CD8-positive, alpha-beta memory T cell (primary cell): Measurements from ENCODE around the gene OIT3. TPM values are rescaled to one million over a fixed set of nuclear protein-coding genes. Genes with fewer than 3 reads are reported as not detected.

Experiments used
- CTCF ChIA-PET: fragments of 350-600 bp; sonication (Branson Sonifier 250); formaldehyde crosslinking; loops from one replicate; lab custom pipeline; 2021; ENCODE audit warnings: antibody characterized with exemption; lab: Charles Lee
- POLR2A ChIA-PET: fragments of 350-600 bp; sonication (Branson Sonifier 250); formaldehyde crosslinking; loops from one replicate; lab custom pipeline; 2021; ENCODE audit warnings: antibody characterized with exemption; lab: Charles Lee
- DNase-seq, 5 donors: peaks; one replicate each; pipeline versions ENCODE4 v3.0.0 to v3.0.0-alpha.2; 2020 to 2022; ENCODE audit warnings: mixed read lengths in 1 of 5
- H3K27ac ChIP-seq: one replicate; pipeline ENCODE4 v1.7.0; 2013; ENCODE audit warnings: low read depth, mild to moderate bottlenecking, low read length, moderate library complexity
- H3K27me3 ChIP-seq: 2 replicates; pipeline ENCODE4 v1.7.0; 2013; ENCODE audit warnings: low read length, mild to moderate bottlenecking; ENCODE audit not compliant: insufficient read depth, poor library complexity, severe bottlenecking
- H3K36me3 ChIP-seq: 2 replicates; pipeline ENCODE4 v1.7.0; 2013; ENCODE audit warnings: mild to moderate bottlenecking, low read length, moderate library complexity; ENCODE audit not compliant: insufficient read depth
- H3K4me1 ChIP-seq: 2 replicates; pipeline ENCODE4 v1.7.0; 2013; ENCODE audit warnings: mild to moderate bottlenecking, low read length, moderate library complexity; ENCODE audit not compliant: insufficient read depth
- H3K4me3 ChIP-seq: 2 replicates; pipeline ENCODE4 v1.7.0; 2013; ENCODE audit warnings: mild to moderate bottlenecking, low read length
- H3K9me3 ChIP-seq: 2 replicates; pipeline ENCODE4 v1.7.0; 2013; ENCODE audit warnings: mild to moderate bottlenecking, low read length
- H3K27ac Mint-ChIP-seq, 8 donors: one replicate each; pipeline ENCODE4 v1.8.0; 2020 to 2021; ENCODE audit warnings: mixed read lengths in 8 of 8, mild to moderate bottlenecking in 6 of 8, inconsistent platforms in 3 of 8, moderate library complexity in 3 of 8
- H3K27me3 Mint-ChIP-seq, 2 donors: one replicate each; pipeline ENCODE4 v1.8.0; 2020 to 2021; ENCODE audit warnings: mixed read lengths in 2 of 2, mild to moderate bottlenecking in 1 of 2, moderate library complexity in 1 of 2
- H3K36me3 Mint-ChIP-seq, 3 donors: one replicate each; pipeline ENCODE4 v1.8.0; 2020 to 2021; ENCODE audit warnings: mixed read lengths in 3 of 3, inconsistent platforms in 1 of 3, mild to moderate bottlenecking in 1 of 3
- H3K4me1 Mint-ChIP-seq, 3 donors: one replicate each; pipeline ENCODE4 v1.8.0; 2020 to 2021; ENCODE audit warnings: mixed read lengths in 3 of 3, inconsistent platforms in 1 of 3, mild to moderate bottlenecking in 1 of 3
- H3K4me3 Mint-ChIP-seq, 7 donors: one replicate each; pipeline ENCODE4 v1.8.0; 2020 to 2021; ENCODE audit warnings: mixed read lengths in 7 of 7, mild to moderate bottlenecking in 6 of 7, moderate library complexity in 4 of 7, inconsistent platforms in 2 of 7
- H3K9me3 Mint-ChIP-seq, 5 donors: one replicate each; pipeline ENCODE4 v1.8.0; 2020 to 2022; ENCODE audit warnings: mixed read lengths in 5 of 5, mild to moderate bottlenecking in 3 of 5, moderate library complexity in 2 of 5, inconsistent platforms in 1 of 5
- polyA plus RNA-seq: library from polyadenylated mRNA; unstranded; fragments of 300-500 nt; fragmentation: Illumina TruSeq; gene quantifications from one replicate; pipeline ENCODE4 v1.2.3, GENCODE V29; 2021
- total RNA-seq, 2 experiments: library from RNA; stranded (reverse); gene quantifications; one replicate each; pipeline ENCODE4 v1.2.3, GENCODE V29; 2021

The OIT3 gene
- total and polyA plus RNA-seq, 3 experiments from 2014 or later: not detected

DNA sequence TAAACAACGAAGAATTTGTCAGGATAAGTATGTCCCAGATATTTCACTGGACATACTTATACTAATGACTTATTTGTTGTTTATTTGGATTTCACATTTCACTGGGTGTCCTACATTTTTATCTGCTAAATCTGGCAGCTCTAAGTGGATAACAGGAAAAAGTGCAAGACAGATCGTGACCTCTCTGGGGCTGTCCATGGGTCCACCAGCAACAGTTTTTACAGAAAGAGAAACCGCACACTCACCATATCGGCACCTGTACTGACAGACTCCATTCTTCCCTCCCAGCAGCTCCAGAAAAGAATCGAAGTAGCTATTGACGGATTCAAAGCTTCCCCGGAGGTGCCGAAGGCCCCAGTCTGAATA is 60.7 kb downstream of the OIT3 start:
- POLR2A ChIA-PET: interaction anchor here (0.6 kb wide), 1 partner anchor 572 kb away, joined by 3 read pairs; no protein-coding TSS in a partner anchor
- H3K27ac ChIP-seq: no peak overlapping the region
- H3K4me3 ChIP-seq: no peak overlapping the region
- no peak for DNase-seq
- Mint-ChIP-seq H3K36me3 (no peaks in the 10 kb centered on the region), H3K4me3 (no peak overlapping the region), H3K27ac (no peak overlapping the region), H3K9me3 (no peaks in the 10 kb centered on the region), H3K27me3 (peaks cover 8 to 28% of the 10 kb centered on the region in 2 donors), H3K4me1 (no peaks in the 10 kb centered on the region)
- H3K36me3 ChIP-seq: no peaks in the 10 kb centered on the region
- no peaks in the 10 kb centered on the region for H3K9me3 ChIP-seq
- H3K27me3 ChIP-seq: no peaks in the 10 kb centered on the region
- H3K4me1 ChIP-seq: no peaks in the 10 kb centered on the region
- CTCF ChIA-PET: interaction anchor here (0.6 kb wide), 1 partner anchor 175 kb away, joined by 3 read pairs; no protein-coding TSS in a partner anchor

DNA sequence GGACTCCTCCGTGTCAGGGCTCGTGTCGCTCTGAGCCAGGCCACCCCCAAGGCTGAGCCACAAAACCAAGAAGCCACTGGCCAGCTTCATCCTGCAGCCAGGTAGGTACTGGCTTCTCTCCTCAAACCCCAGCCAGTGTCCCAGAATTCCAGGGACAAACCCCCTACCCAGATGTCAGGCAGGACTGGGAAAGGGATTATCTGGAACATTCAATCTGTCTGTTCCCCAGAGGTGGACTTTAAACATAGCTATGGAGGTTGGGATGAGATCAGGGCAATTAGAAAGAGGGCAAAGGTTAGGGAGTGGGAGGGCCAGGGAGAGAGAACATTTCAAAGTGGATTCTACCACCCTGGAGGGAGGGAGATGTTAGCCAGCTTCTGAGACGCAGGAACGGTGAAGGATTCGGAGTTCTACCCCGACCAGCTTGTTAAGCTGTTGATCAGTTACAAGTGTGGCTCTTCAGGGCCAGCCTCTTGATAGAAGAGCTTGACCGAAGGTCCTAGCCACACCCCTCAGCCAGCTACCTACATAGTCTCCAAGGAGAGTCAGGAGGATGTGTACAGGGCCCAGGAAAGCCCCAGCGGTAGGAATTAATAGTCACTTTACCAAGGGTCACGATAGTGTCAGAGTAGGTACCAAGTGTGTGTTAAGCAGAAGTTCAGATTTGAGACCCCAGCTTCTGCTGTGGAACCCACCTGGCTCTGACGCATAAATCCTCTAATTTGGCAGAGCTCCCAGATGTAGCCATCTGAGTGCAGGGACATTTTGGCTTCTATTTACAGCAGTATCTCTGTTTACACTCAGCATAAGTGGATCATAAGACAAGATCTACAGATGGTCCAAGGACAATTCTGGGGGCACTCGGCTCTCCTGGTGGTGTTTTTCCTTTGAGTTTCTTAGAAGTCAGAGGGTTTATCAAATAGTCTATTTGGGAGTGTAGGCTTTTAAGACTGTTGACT is 61.3 kb downstream of the OIT3 start, which contains the start of gene PLA2G12B:
Gene PLA2G12B, minus strand, starts transcription at position 211 of the 959 bp plus-strand sequence. Its CDS starts 121 bp downstream, at position 90.
- ChIA-PET CTCF (interaction anchor here (0.6 kb wide), 1 partner anchor 174 kb away, joined by 3 read pairs; no protein-coding TSS in a partner anchor), POLR2A (interaction anchor here (0.6 kb wide), 1 partner anchor 573 kb away, joined by 3 read pairs; no protein-coding TSS in a partner anchor)
- Histone ChIP-seq H3K36me3 (no peaks in the 10 kb centered on the region), H3K9me3 (no peaks in the 10 kb centered on the region), H3K4me3 (no peak within 1 kb of the TSS), H3K27me3 (no peaks in the 10 kb centered on the region), H3K4me1 (no peaks in the 10 kb centered on the region), H3K27ac (no peak within 1 kb of the TSS)
- DNase-seq: no peak
- Mint-ChIP-seq H3K27ac (peak within 1 kb of the TSS in 1 of 8 donors; percentile 47), H3K4me1 (no peaks in the 10 kb centered on the region), H3K4me3 (no peak within 1 kb of the TSS), H3K27me3 (peaks cover 8 to 30% of the 10 kb centered on the region in 2 donors), H3K36me3 (no peaks in the 10 kb centered on the region), H3K9me3 (no peaks in the 10 kb centered on the region)

DNA sequence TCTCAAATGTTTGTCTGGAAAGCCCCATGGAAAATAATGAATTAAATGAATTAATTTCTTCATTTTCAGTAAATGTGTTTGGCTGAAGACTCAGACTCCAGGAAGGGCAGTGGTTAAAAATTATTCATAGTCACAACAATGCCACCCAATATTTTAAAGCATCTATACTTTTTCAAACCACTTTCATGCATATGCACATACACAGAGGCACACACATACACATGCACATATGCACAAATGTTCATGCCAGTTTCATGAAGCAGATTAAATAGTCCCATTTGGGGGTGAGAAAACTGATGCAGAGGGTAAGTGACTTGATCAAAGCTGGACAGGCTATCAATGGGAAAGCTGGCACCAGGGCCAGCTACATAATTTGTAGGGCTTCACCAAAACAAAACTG is 62.5 kb downstream of the OIT3 start:
- no peak overlapping the region for H3K27ac Mint-ChIP-seq
- CTCF ChIA-PET: no interaction called here

DNA sequence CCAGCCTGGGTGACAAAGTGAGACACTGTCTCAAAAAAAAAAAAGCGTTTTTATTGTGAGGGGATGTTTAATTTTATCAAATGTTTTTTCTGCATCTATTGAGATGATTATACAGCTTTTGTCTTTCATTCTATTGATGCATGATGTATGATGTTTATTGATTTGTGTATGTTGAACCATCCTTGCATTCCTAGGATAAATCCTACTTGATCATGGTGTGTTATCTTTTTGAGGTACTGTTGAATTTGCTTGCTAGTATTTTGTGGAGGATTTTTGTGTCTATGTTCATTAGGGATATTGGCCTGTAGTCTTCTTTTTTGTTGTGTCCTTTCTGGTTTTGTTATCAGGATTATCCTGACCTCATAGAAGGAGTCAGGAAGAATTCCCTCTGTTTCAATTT is 83.3 kb downstream of the OIT3 start:
- no peak for DNase-seq
- Mint-ChIP-seq H3K27me3 (peaks cover 24 to 43% of the 10 kb centered on the region in 2 donors), H3K4me3 (no peak overlapping the region), H3K4me1 (no peaks in the 10 kb centered on the region), H3K36me3 (peaks cover 2 to 39% (median 5%) of the 10 kb centered on the region in 3 donors), H3K9me3 (peaks cover 41 to 62% (median 51%) of the 10 kb centered on the region in 5 donors), H3K27ac (no peak overlapping the region)
- H3K4me3 ChIP-seq: no peak overlapping the region
- no peaks in the 10 kb centered on the region for H3K27me3 ChIP-seq
- no peaks in the 10 kb centered on the region for H3K36me3 ChIP-seq
- ChIA-PET CTCF (no interaction called here), POLR2A (no interaction called here)
- H3K4me1 ChIP-seq: no peaks in the 10 kb centered on the region
- peaks cover 4% of the 10 kb centered on the region for H3K9me3 ChIP-seq
- no peak overlapping the region for H3K27ac ChIP-seq

More for the DNA sequence above, 62.5 kb downstream of the OIT3 start:
- Histone ChIP-seq H3K4me3 (no peak overlapping the region), H3K27me3 (no peaks in the 10 kb centered on the region), H3K36me3 (no peaks in the 10 kb centered on the region), H3K9me3 (no peaks in the 10 kb centered on the region), H3K27ac (no peak overlapping the region), H3K4me1 (no peaks in the 10 kb centered on the region)
- DNase-seq: no peak
- no peaks in the 10 kb centered on the region for H3K4me1 Mint-ChIP-seq
- POLR2A ChIA-PET: no interaction called here
- H3K4me3 Mint-ChIP-seq: no peak overlapping the region
- H3K36me3 Mint-ChIP-seq: no peaks in the 10 kb centered on the region
- no peaks in the 10 kb centered on the region for H3K9me3 Mint-ChIP-seq
- peaks cover 2 to 35% of the 10 kb centered on the region in 2 donors for H3K27me3 Mint-ChIP-seq

DNA sequence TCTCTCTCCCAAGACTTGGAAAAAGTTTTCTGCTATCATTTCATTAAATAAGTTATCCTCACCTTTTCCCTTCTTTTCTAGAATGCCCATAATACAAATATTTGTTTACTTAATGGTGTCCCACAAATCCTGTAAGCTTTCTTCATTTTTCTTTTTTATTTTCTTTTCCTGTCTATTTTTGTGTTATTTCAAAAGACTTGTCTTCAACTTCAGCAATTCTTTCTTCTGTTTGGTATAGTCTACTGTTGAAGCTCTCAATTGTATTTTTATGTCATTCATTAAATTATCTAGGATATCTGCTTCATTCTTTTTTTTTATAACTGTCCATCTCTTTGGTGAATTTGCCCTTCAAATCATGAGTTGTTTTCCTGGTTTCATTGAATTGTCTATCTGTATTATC is 86.2 kb downstream of the OIT3 start:
- H3K36me3 Mint-ChIP-seq: peaks cover 2 to 33% (median 5%) of the 10 kb centered on the region in 3 donors
- peaks cover 41 to 72% (median 58%) of the 10 kb centered on the region in 5 donors for H3K9me3 Mint-ChIP-seq
- Histone ChIP-seq H3K4me1 (no peaks in the 10 kb centered on the region), H3K27me3 (no peaks in the 10 kb centered on the region), H3K27ac (no peak overlapping the region), H3K36me3 (no peaks in the 10 kb centered on the region), H3K4me3 (no peak overlapping the region), H3K9me3 (peaks cover 4% of the 10 kb centered on the region)
- no peak overlapping the region for H3K27ac Mint-ChIP-seq
- H3K27me3 Mint-ChIP-seq: peaks cover 28 to 43% of the 10 kb centered on the region in 2 donors
- H3K4me1 Mint-ChIP-seq: no peaks in the 10 kb centered on the region
- ChIA-PET POLR2A (no interaction called here), CTCF (no interaction called here)
- no peak overlapping the region for H3K4me3 Mint-ChIP-seq
- no peak for DNase-seq

DNA sequence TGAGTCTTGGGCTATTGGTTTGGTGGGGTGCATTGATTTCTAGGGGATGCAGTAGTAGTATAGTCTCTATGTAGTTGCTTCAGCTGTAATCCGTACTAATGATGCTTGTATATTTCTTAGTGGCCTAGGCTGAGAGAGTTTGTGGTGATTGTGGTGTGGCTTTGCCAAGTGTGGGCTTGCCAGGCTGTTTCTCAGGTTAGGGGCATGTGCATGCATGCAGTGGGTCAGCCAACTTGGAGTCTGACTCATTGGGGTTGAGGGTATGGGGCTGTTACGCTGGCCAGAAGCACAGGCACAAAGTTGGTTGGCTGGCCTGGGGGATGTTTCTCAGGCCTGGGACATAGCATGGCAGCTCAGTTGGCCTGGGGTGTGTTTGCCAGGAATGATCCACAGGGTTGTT is 86.8 kb downstream of the OIT3 start:
- peaks cover 37 to 67% (median 58%) of the 10 kb centered on the region in 5 donors for H3K9me3 Mint-ChIP-seq
- H3K4me1 Mint-ChIP-seq: no peaks in the 10 kb centered on the region
- CTCF ChIA-PET: no interaction called here

DNA sequence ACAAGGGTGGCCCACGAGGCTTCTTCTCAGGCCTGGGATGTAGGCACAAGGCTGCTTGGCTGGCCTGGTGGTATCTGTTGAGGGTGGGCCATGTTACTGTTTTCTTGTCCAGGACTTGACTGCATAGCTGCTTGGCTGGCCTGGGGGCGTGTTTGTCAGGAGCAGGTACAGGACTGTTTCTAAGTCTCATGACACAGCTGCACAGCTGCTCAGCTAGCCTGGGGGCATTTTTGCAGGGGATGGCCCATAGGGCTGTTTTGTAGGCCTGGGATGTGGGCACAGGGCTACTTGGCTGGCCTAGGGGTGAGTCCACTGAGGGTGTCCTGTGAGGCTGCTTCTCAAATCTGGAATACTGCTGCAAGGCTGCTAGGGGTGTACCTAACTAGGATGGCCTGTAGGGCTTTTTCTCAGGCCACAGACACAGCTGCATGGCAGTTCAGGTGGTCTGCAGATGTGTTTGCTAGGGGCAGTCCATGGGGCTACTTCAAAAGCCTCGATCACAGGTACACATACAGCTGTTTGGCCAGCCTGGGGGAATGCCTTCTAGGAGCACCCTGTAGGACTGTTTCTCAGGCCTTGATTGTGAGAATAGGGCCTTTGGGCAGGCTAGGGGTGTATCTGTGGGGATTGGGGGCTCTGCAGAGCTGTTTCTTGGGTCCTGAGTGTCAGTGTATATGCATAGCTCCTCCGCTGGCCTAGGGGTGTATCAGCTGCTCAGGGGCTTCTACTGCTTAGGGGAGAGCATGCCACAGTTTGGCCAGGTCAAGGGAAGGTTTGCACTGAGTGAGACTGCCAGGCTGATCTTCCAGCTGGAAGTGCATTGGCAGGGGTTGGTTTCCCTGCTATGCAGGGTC is 87.7 kb downstream of the OIT3 start:
- no peak overlapping the region for H3K4me3 ChIP-seq
- Mint-ChIP-seq H3K4me1 (no peaks in the 10 kb centered on the region), H3K36me3 (peaks cover 2 to 30% (median 5%) of the 10 kb centered on the region in 3 donors), H3K9me3 (peaks cover 31 to 58% (median 51%) of the 10 kb centered on the region in 5 donors), H3K4me3 (no peak overlapping the region), H3K27me3 (peaks cover 18 to 32% of the 10 kb centered on the region in 2 donors), H3K27ac (no peak overlapping the region)
- H3K27me3 ChIP-seq: no peaks in the 10 kb centered on the region
- H3K9me3 ChIP-seq: peaks cover 4% of the 10 kb centered on the region
- no peaks in the 10 kb centered on the region for H3K36me3 ChIP-seq
- ChIA-PET POLR2A (no interaction called here), CTCF (no interaction called here)
- DNase-seq: no peak
- no peak overlapping the region for H3K27ac ChIP-seq
- no peaks in the 10 kb centered on the region for H3K4me1 ChIP-seq

More for the DNA sequence above, 86.8 kb downstream of the OIT3 start:
- Histone ChIP-seq H3K4me1 (no peaks in the 10 kb centered on the region), H3K36me3 (no peaks in the 10 kb centered on the region), H3K27me3 (no peaks in the 10 kb centered on the region), H3K27ac (no peak overlapping the region), H3K9me3 (peaks cover 4% of the 10 kb centered on the region), H3K4me3 (no peak overlapping the region)
- POLR2A ChIA-PET: no interaction called here
- peaks cover 2 to 33% (median 5%) of the 10 kb centered on the region in 3 donors for H3K36me3 Mint-ChIP-seq
- H3K4me3 Mint-ChIP-seq: no peak overlapping the region
- H3K27ac Mint-ChIP-seq: no peak overlapping the region
- peaks cover 23 to 39% of the 10 kb centered on the region in 2 donors for H3K27me3 Mint-ChIP-seq
- DNase-seq: no peak
